KMS-11 (cell line): ENCODE data around the gene MAP2K4.

Experiments used
- H2AFZ ChIP-seq: fragments of 200-600 bp; sonication (generic); 2 replicates; pipeline ENCODE4 v1.6.1; 2016; ENCODE audit warnings: antibody characterized with exemption, mixed run types, low read depth
- H3K27ac ChIP-seq: fragments of 200-600 bp; sonication (generic); 2 replicates; pipeline ENCODE4 v1.6.1; 2016; ENCODE audit warnings: mild to moderate bottlenecking, mixed run types
- H3K27me3 ChIP-seq: fragments of 200-600 bp; sonication (generic); 2 replicates; pipeline ENCODE4 v1.6.1; 2017; ENCODE audit warnings: mild to moderate bottlenecking, low read depth, mixed run types, moderate library complexity; ENCODE audit not compliant: insufficient read depth
- H3K36me3 ChIP-seq: fragments of 200-600 bp; sonication (generic); 2 replicates; pipeline ENCODE4 v1.6.1; 2017; ENCODE audit warnings: mild to moderate bottlenecking, mixed run types; ENCODE audit not compliant: insufficient read depth
- H3K4me1 ChIP-seq: fragments of 200-600 bp; sonication (generic); 2 replicates; pipeline ENCODE4 v1.6.1; 2016; ENCODE audit warnings: mild to moderate bottlenecking, low read depth, mixed run types; ENCODE audit not compliant: poor library complexity, severe bottlenecking
- H3K4me2 ChIP-seq: fragments of 200-600 bp; sonication (generic); 2 replicates; pipeline ENCODE4 v1.7.0; 2016; ENCODE audit warnings: mild to moderate bottlenecking, mixed run types
- H3K4me3 ChIP-seq: fragments of 200-600 bp; sonication (generic); IDR thresholded peaks from 2 replicates; pipeline ENCODE4 v1.6.1; 2017; ENCODE audit warnings: low read depth, low read length, mixed read lengths; ENCODE audit not compliant: insufficient read depth
- H3K79me2 ChIP-seq: fragments of 200-600 bp; sonication (generic); 2 replicates; pipeline ENCODE4 v1.6.1; 2016; ENCODE audit warnings: low read depth, mixed run types; ENCODE audit not compliant: insufficient read depth
- H3K9ac ChIP-seq: fragments of 200-600 bp; sonication (generic); 2 replicates; pipeline ENCODE4 v1.6.1; 2016; ENCODE audit warnings: mild to moderate bottlenecking, mixed run types
- H4K20me1 ChIP-seq: fragments of 200-600 bp; sonication (generic); 2 replicates; pipeline ENCODE4 v1.6.1; 2016; ENCODE audit warnings: mild to moderate bottlenecking, mixed run types; ENCODE audit not compliant: insufficient read depth
- CTCF ChIP-seq: fragments of 200-600 bp; sonication (generic); conservative IDR thresholded peaks from 2 replicates; pipeline ENCODE4 v1.6.1; 2017; ENCODE audit warnings: low read depth, mild to moderate bottlenecking, antibody characterized with exemption, low read length, moderate library complexity, mixed read lengths

Gene MAP2K4

GRCh38 chr17:12077773-12078172, 57.1 kb downstream of the MAP2K4 start:
- Histone ChIP-seq H4K20me1 (no peaks in the 10 kb centered on the region), H3K27ac (no peak overlapping the region), H3K27me3 (no peaks in the 10 kb centered on the region), H2AFZ (no peak overlapping the region), H3K9ac (no peak overlapping the region), H3K79me2 (no peaks in the 10 kb centered on the region), H3K4me1 (no peaks in the 10 kb centered on the region), H3K4me2 (no peak overlapping the region), H3K4me3 (no peak overlapping the region), H3K36me3 (no peaks in the 10 kb centered on the region)
- no peak for TF ChIP-seq CTCF

GRCh38 chr17:12078791-12079190, 58.1 kb downstream of the MAP2K4 start:
- no peak overlapping the region for H3K4me2 ChIP-seq
- no peaks in the 10 kb centered on the region for H3K79me2 ChIP-seq
- no peak overlapping the region for H3K27ac ChIP-seq
- no peaks in the 10 kb centered on the region for H3K36me3 ChIP-seq
- no peaks in the 10 kb centered on the region for H4K20me1 ChIP-seq
- TF ChIP-seq CTCF, result no peak
- no peak overlapping the region for H3K4me3 ChIP-seq
- no peaks in the 10 kb centered on the region for H3K4me1 ChIP-seq
- H3K9ac ChIP-seq, result no peak overlapping the region
- H3K27me3 ChIP-seq, result no peaks in the 10 kb centered on the region
- no peak overlapping the region for H2AFZ ChIP-seq

GRCh38 chr17:12081720-12082119, 61.0 kb downstream of the MAP2K4 start:
- Histone ChIP-seq H3K27me3 (no peaks in the 10 kb centered on the region), H4K20me1 (no peaks in the 10 kb centered on the region), H3K4me3 (no peak overlapping the region), H3K9ac (no peak overlapping the region), H3K4me2 (no peak overlapping the region), H3K4me1 (no peaks in the 10 kb centered on the region), H3K27ac (no peak overlapping the region), H3K79me2 (no peaks in the 10 kb centered on the region), H3K36me3 (no peaks in the 10 kb centered on the region), H2AFZ (no peak overlapping the region)
- TF ChIP-seq CTCF, result no peak

GRCh38 chr17:12085076-12085949, 64.6 kb downstream of the MAP2K4 start:
- H3K4me2 ChIP-seq, result no peak overlapping the region
- H3K4me1 ChIP-seq, result no peaks in the 10 kb centered on the region
- H2AFZ ChIP-seq, result no peak overlapping the region
- H3K27ac ChIP-seq, result no peak overlapping the region
- no peaks in the 10 kb centered on the region for H3K36me3 ChIP-seq
- no peak overlapping the region for H3K4me3 ChIP-seq
- H4K20me1 ChIP-seq, result no peaks in the 10 kb centered on the region
- no peak overlapping the region for H3K9ac ChIP-seq
- H3K27me3 ChIP-seq, result no peaks in the 10 kb centered on the region
- TF ChIP-seq CTCF, result no peak
- no peaks in the 10 kb centered on the region for H3K79me2 ChIP-seq
